ENCODE results near the gene PLA2G4C.
"Not testable (repeated sequence)": the region's sequence is repeated elsewhere in the genome, so short reads cannot be mapped to it uniquely, and the experiment has no call there.

Gene PLA2G4C

DNA sequence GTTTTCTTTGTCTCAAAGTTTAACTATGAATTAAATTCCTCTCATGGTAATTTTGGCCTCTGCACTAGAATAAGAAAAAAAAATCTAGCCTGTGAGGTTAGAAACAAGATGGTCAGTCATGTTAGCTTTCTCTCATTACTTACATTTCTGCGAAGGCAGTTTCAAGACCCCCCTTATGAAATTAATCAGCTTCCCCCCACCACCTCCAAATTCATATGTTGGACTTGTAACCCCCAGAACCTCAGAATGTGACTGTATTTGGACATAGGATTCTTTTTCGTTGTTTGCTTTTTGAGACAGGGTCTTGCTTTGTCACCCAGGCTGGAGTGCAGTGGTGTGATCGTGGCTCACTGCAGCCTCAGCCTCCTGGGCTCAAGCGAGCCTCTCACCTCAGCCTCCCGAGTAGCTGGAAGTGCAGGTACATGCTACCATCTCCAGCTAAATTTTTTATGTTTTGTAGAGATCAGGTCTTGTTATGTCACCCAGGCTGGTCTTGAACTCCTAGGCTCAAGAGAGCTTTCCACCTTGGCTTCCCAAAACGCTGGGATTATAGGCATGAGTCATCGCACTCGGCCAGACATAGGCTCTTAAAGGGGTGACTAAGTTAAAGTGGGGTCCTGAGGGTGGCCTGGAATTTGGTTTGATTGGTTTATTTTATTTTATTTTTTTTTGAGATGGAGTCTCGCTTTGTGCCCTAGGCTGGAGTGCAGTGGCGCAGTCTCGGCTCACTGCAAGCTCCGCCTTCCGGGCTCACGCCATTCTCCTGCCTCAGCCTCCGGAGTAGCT is 1.4 kb downstream of the PLA2G4C start:
- DNase-seq: no peak

DNA sequence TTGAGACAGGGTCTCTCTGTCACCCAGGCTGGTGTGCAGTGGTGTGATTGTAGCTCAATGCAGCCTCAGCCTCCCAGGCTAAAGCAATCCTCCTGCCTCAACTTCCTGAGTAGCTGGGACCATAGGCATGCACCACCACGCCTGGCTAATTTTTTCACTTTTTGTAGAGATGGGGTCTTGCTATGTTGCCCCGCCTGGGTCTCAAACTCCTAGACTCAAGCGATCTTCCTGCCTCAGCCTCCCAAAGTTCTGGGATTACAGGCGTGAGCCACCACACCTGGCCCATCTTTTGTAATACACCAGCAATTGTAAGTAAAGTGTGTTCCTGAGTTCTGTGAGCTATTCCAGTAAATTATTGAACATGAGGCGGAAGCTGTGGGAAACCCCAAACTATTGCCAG is 6.7 kb downstream of the PLA2G4C start:
- DNase-seq: no peak

DNA sequence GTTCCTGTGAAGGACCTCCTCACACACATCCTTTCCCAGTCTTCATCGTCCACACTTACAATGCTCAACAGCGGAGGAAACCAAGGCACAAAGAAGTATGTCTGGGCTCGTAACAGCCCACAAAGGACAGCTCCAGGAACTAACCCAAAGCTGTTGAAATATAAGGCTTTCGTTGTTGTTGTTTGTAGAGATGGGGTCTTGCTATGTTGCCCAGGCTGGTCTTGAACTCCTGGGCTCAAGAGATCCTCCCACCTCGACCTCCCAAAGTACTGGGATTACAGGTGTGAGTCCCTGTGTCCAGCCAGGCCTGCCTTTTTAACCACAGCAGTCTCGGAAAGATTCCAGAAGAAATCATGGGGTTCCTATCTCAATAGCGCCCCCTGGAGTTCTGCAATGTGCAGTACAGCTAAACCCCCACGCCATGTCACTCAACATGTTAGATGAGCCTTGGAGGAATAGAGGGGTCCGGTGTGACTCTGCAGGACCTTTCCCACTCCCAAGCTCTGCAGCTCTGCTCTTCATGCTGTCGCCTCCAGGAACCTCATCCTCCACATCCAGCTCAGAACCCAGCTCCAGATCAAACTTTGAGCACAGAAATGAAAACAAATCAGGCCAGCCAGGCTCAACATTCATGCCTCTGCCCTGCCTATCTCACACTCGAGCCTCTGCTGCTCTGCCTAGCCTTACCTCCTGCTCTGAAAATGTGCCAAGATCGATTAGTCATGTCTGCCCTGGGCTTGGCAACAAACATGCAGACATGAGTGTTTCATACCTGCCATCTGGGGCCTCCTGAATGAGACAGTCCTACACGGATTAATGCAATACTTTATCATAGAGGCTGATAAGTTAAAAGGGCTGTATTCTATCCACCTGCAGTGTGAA is 7.5 kb downstream of the PLA2G4C start:
- DNase-seq: peak; percentile 39

DNA sequence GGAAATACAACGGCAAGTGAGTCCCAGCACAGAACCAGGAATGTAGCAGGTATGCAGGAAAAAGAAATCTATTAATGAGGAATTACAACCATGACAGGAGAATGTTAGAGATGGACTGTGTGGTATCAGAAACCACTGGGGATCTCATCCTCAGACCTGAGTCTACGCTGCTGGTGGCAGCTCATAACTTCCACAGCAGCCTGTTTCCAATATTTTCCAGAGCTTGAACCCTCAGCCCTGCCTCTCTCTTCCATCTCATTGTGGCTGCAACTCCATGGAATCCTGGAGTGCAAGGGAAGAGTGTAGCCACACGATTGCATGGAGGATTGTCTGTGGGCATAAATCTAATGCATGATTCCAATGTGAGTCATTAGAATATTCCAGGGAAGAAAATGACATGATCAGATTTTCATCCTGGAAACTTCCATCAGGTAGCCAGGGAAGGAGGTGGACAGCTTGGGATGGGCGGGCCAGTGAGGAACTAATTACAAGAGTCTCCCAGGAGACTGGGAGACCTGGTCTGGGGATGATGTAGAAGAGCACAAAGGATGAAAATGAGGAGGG is 14.9 kb downstream of the PLA2G4C start:
- DNase-seq: no peak

DNA sequence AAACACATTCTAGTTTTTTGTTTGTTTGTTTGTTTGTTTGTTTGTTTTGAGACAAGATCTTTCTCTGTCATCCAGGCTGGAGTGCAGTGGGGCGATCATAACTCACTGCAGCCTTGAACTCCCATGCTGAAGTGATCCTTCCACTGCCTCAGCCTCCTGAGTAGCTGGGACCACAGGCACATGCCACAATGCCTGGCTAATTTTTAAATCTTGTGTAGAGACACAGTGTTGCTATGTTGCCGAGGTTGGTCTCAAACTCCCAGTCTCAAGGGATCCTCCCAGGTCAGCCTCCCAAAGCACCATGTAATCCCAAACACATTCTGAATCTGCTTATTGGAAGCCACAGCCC is 15.8 kb downstream of the PLA2G4C start:
- no peak for DNase-seq

DNA sequence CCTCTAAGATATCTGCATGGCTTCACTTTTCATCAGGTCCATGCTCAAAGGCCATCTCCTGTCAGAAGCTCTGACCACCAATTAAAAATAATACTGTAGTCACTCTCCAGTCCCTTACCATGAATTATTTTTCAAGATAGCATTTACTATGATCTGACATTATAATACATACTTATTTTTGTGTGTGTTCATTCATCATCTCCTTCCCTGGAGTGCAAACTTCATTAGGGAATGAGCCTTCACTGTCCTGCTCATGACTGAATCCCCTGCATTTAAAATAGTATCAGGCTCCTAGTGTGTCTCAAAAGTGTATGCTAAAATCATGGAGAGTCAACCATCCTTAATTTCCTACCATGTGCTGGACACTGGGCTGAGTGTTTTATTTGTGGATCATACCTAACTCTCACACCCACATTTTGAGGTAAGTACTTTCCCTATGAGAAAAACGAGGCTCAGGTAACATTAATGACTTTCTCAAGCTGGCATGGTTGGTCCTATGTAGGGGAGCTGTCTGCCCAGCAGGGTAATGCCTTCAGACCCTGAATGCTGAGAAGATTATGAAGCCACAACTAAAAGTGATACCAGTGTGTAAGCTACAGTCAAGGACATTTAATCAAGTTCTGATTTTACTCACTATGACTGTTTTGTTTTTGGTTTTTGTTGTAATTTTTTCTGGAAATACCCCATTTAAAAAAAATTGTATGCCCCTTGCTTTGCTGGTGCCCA is 16.3 kb downstream of the PLA2G4C start:
- no peak for DNase-seq

DNA sequence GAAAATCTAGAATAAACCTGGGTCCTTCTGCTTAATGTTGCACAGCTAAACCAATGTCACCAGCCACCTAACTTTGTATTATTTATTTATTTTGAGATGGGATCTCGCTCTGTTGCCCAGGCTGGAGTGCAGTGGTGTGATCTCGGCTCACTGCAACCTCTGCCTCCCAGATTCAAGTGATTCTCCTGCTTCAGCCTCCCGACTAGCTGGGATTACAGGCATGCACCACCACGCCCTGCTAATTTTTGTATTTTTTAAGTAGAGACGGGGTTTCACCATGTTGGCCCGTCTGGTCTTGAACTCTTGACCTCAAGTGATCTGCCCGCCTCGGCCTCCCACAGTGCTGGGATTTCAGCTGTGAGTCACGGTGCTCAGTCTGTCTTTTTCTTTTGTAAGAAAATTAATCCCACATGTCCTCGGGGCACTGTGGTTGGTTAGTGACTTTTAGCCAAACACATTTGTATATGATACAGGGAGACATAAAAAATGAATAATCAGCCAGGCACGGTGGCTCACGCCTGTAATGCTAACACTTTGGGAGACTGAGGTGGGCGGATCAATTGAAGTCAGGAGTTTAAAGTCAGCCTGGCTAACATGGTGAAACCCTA is 19.4 kb downstream of the PLA2G4C start:
- not testable (repeated sequence) for DNase-seq

DNA sequence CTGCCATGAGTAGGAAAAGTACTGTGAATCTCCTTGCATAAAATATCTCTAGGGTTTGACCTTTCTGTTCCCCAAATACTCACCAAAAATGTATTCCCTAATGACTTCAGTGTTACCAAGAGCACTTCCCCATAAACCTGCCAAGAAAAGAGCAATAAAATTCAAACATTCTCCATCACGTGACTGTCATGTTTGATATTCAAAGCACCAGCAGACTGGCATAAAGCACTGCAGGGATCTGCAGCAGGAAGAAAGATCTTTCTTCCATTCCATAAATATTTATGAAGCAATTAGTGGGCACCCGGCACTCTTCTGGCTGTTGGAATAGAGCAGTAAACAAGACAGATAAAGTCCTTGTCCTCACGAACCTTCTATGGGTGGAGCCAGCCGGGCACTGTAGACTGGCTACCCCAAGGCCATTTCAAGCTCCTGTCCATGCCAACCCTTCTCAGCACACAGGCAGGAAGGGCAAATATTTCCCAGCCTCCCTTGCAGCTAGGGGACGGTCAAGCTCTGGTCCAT is 20.3 kb downstream of the PLA2G4C start:
- DNase-seq: no peak

DNA sequence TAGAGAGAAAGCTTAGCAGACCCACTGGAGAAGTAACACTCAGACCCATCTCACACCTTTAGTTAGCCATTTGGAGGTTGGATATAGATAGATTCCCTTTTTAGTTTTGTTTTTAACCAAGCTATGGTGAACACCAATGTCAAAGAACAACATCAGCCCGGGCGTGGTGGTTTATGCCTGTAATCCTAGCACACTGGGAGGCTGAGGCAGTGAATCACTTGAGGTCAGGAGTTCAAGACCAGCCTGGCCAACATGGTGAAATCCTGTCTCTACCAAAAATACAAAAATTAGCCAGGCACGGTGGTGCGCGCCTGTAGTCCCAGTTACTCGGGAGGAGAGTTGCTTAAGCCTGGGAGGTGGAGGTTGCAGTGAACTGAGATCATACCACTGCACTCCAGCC is 21.6 kb downstream of the PLA2G4C start:
- DNase-seq: not testable (repeated sequence)

DNA sequence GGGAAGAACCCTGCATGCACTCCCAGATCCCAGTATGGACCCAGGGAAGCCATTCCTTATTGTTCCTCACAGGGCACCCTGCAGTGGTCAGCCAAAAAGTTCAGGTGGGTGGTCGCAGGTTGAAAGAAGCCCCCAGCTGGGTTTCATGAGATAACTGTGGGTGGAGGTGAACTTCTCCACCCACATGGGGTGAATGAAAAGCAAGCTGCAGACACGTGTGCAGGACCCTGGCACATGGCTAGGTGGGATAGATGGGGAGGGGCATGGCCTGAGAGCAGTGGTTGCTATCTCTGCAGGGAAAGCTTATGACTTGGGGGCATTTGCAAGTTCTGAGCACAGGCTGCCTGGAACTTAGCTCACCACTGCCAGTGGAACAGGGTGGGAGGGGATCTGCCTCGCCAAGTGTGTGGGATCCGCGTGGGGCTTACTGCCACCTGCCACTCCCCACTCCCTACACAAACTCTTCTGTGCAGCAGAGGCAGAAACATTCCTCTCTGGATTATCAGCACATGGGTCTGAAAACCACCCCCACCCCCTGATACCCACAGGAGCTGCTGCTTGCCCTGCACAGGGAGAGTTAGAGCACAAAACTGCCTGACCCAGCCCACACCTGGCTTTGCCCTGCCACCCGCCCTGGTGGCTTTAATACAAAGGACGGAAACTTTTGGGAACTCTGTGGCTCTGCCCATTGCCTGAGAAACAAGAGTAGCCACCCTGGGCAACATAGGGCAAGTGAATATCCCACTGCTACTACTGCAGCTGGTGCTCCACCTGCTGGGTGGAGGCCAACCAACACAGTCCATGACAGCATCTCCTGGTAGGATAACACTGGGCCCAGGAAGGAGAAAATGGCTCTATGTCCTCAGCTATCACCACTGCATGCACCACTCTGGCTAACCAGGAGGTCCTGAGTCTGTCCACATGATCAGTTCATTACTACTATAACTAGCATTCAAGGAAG is 24.4 kb downstream of the PLA2G4C start:
- no peak for DNase-seq

DNA sequence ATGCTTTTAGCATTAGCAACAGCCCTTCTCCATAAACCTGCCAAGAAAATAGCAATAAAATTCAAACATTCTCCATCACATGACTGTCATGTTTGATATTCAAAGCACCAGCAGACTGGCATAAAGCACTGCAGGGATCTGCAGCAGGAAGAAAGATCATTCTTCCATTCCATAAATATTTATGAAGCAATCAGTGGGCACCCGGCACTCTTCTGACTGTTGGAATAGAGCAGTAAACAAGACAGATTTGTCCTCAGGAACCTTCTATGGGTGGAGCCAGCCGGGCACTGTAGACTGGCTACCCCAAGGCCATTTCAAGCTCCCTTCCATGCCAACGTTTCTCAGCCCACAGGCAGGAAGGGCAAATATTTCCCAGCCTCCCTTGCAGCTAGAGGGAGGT is 25.5 kb downstream of the PLA2G4C start:
- DNase-seq: no peak

DNA sequence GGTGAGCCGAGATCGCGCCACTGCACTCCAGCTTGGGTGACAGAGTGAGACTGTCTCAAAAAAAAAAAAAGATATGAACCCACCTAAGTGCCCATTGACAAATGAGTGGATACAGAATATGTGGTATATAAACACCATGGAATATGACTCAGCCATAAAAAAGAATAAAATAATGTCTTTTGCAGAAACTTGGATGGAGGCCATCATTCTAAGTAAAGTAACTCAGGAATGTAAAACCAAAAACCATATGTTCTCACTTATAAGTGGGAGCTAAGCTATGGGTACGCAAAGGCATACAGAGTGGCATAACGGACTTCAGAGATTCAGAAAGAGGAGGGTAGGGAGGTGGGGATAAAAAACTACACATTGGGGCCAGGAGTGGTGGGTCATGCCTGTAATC is 29.5 kb downstream of the PLA2G4C start:
- no peak for DNase-seq

DNA sequence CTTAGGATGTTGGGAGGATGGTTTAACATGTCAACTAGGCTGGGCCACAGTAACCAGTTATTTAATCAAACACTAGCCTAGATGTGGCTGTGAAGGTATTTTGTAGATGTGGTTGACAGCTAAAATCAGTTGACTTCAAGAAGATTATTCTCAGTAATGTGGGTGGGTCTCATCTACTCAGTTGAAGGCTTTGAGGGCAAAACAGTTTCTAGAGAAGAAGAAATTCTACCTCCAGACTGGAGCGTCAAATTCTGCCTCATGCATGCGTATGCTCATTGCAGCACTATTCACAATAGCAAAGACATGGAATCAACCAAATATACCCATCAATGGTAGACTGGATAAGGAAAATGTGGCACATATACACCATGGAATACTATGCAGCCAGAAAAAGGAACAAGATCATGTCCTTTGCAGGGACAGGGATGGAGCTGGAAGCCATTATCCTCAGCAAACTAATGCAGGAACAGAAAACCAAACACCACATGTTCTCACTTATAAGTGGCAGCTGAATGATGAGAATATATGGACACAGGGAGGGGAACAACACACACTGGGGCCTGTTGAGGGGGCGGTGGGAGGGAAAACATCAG is 40.3 kb downstream of the PLA2G4C start:
- not testable (repeated sequence) for DNase-seq

DNA sequence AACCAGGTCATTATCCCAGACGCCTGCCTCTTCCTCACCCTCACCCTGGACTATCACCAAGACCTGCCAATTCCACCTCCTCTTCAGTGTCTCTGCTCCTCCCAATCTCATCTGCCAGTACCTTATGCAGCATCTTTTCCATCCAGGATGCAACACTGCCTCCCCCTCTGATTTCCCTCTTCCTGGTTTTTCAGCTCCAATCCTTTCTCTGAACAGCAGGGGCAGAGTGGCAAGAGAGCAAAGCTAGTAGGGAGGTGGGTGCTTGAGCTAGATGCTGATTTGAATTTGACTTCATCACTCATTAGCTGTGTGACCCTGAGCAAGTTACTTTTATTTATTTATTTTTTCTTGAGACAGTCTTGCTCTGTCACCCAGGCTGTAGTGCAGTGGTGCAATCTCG is 41.2 kb downstream of the PLA2G4C start:
- no peak for DNase-seq

DNA sequence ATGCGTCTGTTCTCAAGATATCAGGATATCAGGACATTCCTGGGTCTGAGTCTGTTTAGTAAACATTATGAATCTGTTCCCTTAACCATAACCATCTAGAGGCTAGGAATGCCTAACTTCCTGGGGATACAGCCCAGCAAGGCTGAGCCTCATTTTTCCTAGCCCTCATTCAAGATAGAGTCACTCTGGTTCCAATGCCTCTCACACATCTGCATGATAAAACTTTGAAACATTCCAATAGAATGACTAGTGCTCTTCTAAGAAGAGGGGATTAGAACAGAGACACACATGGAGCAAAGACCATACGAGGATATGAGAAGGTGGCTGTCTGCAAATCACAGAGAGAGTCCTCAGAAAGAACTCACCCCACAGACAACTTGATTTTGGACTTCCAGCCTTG is 46.1 kb downstream of the PLA2G4C start:
- no peak for DNase-seq

DNA sequence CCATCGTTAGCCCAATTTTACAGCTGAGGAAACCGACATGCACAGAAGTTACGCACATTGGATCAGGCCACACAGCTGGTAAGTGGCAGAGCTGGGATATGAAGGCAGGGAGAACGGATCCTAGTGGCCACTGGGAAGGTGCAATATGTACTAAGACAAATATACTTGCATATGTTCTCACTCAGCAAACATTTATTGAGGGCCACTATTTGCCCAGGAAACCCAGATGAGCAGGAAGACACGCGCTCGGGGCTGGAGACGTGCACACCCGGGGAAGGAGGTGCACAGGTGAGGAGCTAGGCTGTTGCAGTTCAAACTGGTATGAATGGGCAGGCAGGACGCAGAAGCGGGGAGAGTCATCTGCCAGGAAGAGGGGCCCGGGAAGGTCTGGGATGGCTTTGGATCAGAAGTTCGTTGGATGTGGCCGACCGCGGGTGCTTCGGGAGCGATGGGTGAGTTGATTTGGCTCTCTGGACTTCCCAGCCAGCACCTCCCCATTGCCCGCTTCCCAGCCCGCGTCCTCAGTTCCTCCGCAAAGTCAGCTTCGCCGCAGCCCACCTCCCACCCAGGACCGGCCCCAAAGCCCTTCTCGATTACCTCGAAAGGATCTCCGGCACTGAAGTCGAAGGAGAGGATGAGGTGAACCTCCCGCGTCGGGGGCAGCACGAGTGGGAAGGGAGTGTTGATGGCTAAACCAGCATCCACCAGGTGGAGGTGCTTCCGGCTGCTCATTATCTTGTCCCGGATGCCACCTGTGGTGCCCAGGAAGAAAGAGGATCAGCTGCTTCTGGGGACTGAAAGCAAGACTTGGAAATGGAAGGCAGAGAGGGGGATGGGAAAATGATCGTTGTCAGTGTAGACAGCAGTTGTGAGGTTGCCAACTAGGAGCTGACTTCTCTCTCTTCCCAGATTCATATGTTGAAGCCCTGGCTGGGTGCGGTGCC is 48.9 kb downstream of the PLA2G4C start:
- DNase-seq: no peak

DNA sequence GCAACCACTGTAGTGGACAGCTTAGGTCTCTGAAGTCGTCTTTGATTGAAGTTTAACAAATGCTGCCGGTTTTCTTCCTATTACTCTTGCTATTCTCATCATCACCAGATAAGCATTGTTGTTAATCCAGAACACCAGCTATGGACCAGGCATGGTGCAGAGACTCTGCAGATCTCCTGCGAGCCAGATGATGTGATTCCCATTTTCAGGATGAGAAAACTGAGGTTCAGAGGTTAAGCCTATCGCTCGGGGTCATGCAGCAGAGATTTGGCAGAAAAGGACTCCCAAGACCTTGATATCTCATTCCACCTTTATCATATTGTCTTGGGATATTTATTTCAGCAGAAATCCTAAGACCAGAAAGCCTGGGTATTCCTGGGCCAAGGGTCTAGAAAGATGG is 50.2 kb downstream of the PLA2G4C start:
- DNase-seq: no peak

DNA sequence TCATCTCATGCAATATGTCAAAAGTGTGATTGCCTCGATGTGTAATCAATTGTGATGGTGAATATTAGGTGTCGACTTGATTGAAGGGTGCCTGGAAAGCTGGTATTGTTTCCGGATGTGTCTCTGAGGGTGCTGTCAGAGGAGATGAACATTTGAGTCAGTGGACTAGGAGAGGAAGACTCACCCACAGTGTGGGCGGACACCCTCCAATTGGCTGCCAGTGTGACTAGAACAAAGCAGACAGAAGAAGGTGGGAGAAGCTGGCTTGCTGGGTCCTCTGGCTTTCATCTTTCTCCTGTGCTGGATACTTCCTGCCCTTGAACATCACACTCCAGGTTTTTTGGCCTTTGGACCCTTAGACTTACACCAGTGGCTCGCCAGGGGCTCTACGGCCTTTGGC is 51.3 kb downstream of the PLA2G4C start:
- no peak for DNase-seq

DNA sequence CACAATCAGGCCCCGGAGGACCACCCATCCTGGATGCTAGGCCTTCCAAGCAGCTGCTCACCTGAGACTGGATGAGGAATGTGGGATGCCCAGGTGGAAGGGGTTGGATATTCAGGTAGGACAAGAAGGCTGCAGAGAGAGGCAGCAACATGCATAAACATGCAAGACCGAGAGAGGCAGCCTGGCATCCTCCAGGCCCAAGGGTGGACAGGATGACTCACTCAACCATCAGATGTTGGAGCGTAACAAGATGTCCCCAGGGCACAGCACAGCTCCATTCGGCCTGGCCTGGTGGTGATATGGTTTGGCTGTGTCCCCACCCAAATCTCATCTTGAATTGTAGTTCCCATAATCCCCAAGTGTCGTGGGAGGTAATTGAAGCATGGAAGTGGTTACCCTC is 56.8 kb downstream of the PLA2G4C start:
- no peak for DNase-seq

DNA sequence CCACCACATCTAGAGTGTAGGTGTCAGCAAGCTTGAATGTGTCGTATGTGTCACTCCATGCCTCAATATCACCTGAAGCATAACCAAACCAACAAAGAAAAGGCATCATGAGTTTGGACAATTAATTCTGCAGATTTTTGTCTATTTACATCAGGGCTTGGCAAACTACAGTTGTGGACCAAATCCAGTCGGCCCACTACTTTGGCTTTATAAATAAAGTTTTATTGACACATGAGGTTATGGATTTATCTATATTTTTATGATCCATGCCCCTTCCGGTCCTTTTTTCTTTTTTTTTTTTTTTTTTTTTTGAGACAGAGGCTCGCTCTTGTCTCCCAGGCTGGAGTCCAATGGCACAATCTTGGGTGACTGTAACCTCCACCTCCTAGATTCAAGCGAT is 57.5 kb downstream of the PLA2G4C start:
- no peak for DNase-seq
